Measurements from ENCODE around the gene TC2N. TPM values are rescaled to one million over a fixed set of nuclear protein-coding genes. Genes with fewer than 3 reads are reported as not detected.

TC2N gene
- polyA plus RNA-seq, 3 donors = 0.24 to 0.55 TPM; not detected in 1

DNA sequence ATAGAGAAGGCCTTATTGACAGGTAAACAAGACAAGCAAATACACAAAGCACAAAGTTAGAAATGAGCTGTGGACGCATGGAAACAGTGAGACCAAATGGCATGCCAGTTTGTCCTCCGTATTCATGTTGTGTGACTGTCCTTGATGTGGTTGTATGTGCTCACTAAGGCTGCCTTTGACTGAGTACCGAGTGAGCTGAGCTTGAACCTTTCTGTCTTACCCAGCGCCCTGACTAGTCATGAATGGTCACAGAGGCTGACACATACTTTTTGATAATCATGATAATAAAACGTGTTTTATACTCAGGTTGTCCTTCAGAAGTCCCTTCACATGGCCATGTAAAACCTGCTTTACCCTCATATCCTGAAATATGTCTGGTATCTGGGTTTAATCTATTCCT, 134.9 kb downstream of the TC2N start:
- H3K4me2 ChIP-seq (replicated peaks; ENCODE audit: extremely low read depth, low read length, poor library complexity, severe bottlenecking) = no peak overlapping the region
- no peak for DNase-seq
- no peaks in the 10 kb centered on the region for H3K4me1 ChIP-seq (ENCODE audit: control insufficient read depth in 1 of 2, insufficient read depth in 2 of 2, low read length in 2 of 2)
- H3K4me3 ChIP-seq (replicated peaks in 1 of 3; ENCODE audit: low read depth in 2 of 3, low read length in 3 of 3) = no peak overlapping the region
- Mint-ChIP-seq H3K4me1 (no peaks in the 10 kb centered on the region), H3K27me3 (ENCODE audit: low read depth in 3 of 3) (peaks cover under 1 to 4% (median 3%) of the 10 kb centered on the region in 3 donors), H3K36me3 (no peaks in the 10 kb centered on the region), H3K4me3 (no peak overlapping the region), H3K27ac (no peak overlapping the region), H3K9me3 (peaks cover 0 to 7% (median 3%) of the 10 kb centered on the region in 7 donors)
- H3K79me2 ChIP-seq (ENCODE audit: insufficient read depth, low read length) = no peaks in the 10 kb centered on the region
- WGBS (ENCODE audit: insufficient coverage) = 97% methylated on average over 4 of the region's 5 CpGs
- H3K27me3 ChIP-seq (ENCODE audit: control insufficient read depth in 2 of 2, insufficient read depth in 2 of 2, low read length in 2 of 2) = no peaks in the 10 kb centered on the region
- intact Hi-C loops (cut with micrococcal nuclease) = no loop called here
- no peaks in the 10 kb centered on the region for H3K36me3 ChIP-seq (replicated peaks in 1 of 2; ENCODE audit: control insufficient read depth in 1 of 2, insufficient read depth in 2 of 2, low read length in 2 of 2)
- H2AFZ ChIP-seq (ENCODE audit: insufficient read depth, low read depth, low read length, poor library complexity, severe bottlenecking) = no peak overlapping the region
- H3K27ac ChIP-seq (ENCODE audit: low read depth in 1 of 2, low read length in 2 of 2) = no peak overlapping the region
- no peaks in the 10 kb centered on the region for H3K9me3 ChIP-seq (replicated peaks in 1 of 2; ENCODE audit: control insufficient read depth in 1 of 2, insufficient read depth in 1 of 2, low read length in 2 of 2)
- H4K20me1 ChIP-seq (ENCODE audit: insufficient read depth, low read length) = no peaks in the 10 kb centered on the region
- no peak overlapping the region for H3K9ac ChIP-seq (ENCODE audit: insufficient read depth, low read length, poor library complexity, severe bottlenecking)
- TF ChIP-seq, protein P1, sequence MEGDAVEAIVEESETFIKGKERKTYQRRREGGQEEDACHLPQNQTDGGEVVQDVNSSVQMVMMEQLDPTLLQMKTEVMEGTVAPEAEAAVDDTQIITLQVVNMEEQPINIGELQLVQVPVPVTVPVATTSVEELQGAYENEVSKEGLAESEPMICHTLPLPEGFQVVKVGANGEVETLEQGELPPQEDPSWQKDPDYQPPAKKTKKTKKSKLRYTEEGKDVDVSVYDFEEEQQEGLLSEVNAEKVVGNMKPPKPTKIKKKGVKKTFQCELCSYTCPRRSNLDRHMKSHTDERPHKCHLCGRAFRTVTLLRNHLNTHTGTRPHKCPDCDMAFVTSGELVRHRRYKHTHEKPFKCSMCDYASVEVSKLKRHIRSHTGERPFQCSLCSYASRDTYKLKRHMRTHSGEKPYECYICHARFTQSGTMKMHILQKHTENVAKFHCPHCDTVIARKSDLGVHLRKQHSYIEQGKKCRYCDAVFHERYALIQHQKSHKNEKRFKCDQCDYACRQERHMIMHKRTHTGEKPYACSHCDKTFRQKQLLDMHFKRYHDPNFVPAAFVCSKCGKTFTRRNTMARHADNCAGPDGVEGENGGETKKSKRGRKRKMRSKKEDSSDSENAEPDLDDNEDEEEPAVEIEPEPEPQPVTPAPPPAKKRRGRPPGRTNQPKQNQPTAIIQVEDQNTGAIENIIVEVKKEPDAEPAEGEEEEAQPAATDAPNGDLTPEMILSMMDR (IDR thresholded peaks at IDR 0.05) = no peak

- Histone ChIP-seq H3K79me2 (ENCODE audit: insufficient read depth, low read length) (no peaks in the 10 kb centered on the region), H3K9ac (ENCODE audit: insufficient read depth, low read length, poor library complexity, severe bottlenecking) (no peak within 1 kb of the TSS), H4K20me1 (ENCODE audit: insufficient read depth, low read length) (no peaks in the 10 kb centered on the region), H3K36me3 (replicated peaks in 1 of 2; ENCODE audit: control insufficient read depth in 1 of 2, insufficient read depth in 2 of 2, low read length in 2 of 2) (no peaks in the 10 kb centered on the region), H3K4me1 (ENCODE audit: control insufficient read depth in 1 of 2, insufficient read depth in 2 of 2, low read length in 2 of 2) (no peaks in the 10 kb centered on the region), H3K27me3 (ENCODE audit: control insufficient read depth in 2 of 2, insufficient read depth in 2 of 2, low read length in 2 of 2) (no peaks in the 10 kb centered on the region), H3K27ac (ENCODE audit: low read depth in 1 of 2, low read length in 2 of 2) (no peak within 1 kb of the TSS), H2AFZ (ENCODE audit: insufficient read depth, low read depth, low read length, poor library complexity, severe bottlenecking) (no peak within 1 kb of the TSS), H3K4me3 (replicated peaks in 1 of 3; ENCODE audit: low read depth in 2 of 3, low read length in 3 of 3) (no peak within 1 kb of the TSS), H3K4me2 (replicated peaks; ENCODE audit: extremely low read depth, low read length, poor library complexity, severe bottlenecking) (no peak within 1 kb of the TSS), H3K9me3 (replicated peaks in 1 of 2; ENCODE audit: control insufficient read depth in 1 of 2, insufficient read depth in 1 of 2, low read length in 2 of 2) (no peaks in the 10 kb centered on the region)
- Mint-ChIP-seq H3K4me1 (no peaks in the 10 kb centered on the region), H3K27me3 (ENCODE audit: low read depth in 3 of 3) (peaks cover 0 to 4% (median 3%) of the 10 kb centered on the region in 3 donors), H3K27ac (no peak within 1 kb of the TSS), H3K4me3 (no peak within 1 kb of the TSS), H3K36me3 (no peaks in the 10 kb centered on the region), H3K9me3 (peaks cover 0 to 7% (median 1%) of the 10 kb centered on the region in 7 donors)
- intact Hi-C loops (cut with micrococcal nuclease) = no loop called here
- TF ChIP-seq, protein P1 (IDR thresholded peaks at IDR 0.05) = no peak
- WGBS (ENCODE audit: insufficient coverage) = no CpG with 5 or more reads among the region's 2 CpGs
- DNase-seq = no peak
These were observed 135.3 kb downstream of the TC2N start, which contains the start of gene CATSPERB for GRCh38 chr14:91731986-91732385. Gene CATSPERB, minus strand, starts transcription at chr14:91732086. Its CDS starts 2,607 bp downstream, at chr14:91729479.
